LNCaP clone FGC (cell line): ENCODE data around the gene CMTM5.
A peak's percentile ranks its signal among the peaks of the same experiment; 100 is the strongest.

Experiments used
- DNase-seq: peaks from one replicate; pipeline ENCODE4 v3.0.0-alpha.2; 2011; ENCODE audit warnings: low read depth
- H3K4me3 ChIP-seq: 2 replicates; pipeline ENCODE4 v1.5.1; 2011; ENCODE audit warnings: mild to moderate bottlenecking, low read depth, low read length, control low read depth
- CTCF ChIP-seq: IDR thresholded peaks from 2 replicates; pipeline ENCODE4 v1.5.1; 2012; ENCODE audit warnings: mild to moderate bottlenecking; ENCODE audit not compliant: control insufficient read depth, insufficient read depth; ENCODE audit errors: extremely low read depth

CMTM5 gene

DNA sequence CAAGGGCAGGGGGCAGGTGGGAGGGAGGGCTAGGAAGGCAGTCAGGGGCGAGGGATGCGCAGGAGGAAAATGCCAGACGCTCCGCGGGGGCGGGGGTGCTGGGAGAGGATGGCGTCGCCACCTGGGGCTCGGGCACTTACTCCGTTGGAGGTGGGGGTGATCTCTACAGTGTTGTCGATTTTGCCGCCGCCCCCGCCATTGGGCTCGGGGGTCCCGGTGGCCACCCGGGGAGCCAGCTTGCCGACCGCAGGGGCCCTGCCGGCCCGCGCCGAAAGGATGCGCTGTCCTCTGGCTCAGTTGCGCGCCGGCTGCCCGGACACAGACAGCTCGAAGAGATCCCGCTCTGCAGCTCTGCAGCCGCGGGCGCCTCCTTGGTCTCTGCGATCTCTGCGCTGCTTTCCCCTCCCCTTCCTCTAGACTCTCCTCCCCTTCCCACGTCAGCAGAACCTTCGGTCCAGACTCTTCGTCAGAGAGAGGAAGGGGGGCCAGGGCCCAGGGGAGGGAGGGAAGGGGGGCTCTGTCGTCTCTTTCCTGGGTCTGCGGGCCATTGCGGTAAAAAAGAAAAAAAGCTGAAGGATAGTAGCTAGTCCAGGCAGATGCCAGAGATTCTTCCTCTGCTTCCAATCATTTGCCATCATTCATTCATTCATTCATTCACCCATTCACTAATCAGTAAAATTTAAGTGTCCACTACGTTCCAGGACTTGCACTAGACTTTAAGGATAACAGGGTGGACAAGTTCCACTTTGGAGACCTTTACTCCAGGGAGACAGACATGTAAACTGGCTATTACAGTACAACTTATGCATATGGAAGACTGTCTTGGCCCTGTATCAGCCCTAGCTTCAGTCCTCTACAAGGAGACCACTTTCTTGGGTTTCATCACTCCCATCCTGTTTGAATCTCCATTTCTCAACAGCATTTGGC is 24.1 kb upstream of the CMTM5 start, which contains the start of gene SLC22A17:
TSS of gene SLC22A17 (minus strand) at position 382 of the 927 bp plus-strand sequence.
- peak; percentile 55 for DNase-seq
- peak within 1 kb of the TSS; percentile 71 for H3K4me3 ChIP-seq
- TF ChIP-seq CTCF: no peak; the same call in 1 of the 2 replicates

DNA sequence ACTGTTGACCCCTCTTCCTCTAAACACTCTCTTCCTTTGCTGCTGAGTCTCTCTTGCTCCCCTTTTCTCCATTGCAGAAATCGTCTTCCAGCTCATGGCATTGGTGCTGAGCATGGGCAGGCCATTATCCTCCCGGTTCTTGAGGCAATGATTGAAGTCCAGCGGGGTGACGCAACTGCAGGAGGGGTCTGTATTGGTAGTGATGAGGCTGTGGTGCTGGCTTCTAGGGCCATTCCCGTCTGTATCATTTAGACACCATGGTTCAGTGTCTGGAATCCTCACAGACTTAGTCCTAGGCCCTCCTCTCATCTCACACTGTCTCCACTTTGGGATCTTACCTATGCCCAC is 23.4 kb upstream of the CMTM5 start:
- no peak for DNase-seq
- peak overlapping the region; percentile 71 for H3K4me3 ChIP-seq
- TF ChIP-seq CTCF: no peak

DNA sequence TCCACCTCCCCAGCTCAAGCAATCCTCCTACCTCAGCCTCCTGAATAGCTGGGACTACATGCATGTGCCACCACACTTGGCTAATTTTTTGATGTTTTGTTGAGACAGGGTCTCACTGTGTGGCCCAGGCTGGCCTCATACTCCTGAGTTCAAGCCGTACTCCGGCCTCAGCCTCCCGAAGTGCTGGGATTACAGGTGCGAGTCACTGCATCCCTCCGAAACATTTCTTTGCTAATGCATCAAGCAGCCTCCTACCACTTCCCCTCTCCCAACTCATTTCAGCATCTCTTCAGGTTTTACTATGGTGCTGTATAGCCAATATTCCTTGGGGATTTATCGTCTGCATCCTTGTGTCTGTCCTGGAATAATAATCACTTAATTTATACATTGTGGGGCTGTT is 21.9 kb upstream of the CMTM5 start:
- TF ChIP-seq CTCF: no peak
- H3K4me3 ChIP-seq: no peak overlapping the region
- no peak for DNase-seq

DNA sequence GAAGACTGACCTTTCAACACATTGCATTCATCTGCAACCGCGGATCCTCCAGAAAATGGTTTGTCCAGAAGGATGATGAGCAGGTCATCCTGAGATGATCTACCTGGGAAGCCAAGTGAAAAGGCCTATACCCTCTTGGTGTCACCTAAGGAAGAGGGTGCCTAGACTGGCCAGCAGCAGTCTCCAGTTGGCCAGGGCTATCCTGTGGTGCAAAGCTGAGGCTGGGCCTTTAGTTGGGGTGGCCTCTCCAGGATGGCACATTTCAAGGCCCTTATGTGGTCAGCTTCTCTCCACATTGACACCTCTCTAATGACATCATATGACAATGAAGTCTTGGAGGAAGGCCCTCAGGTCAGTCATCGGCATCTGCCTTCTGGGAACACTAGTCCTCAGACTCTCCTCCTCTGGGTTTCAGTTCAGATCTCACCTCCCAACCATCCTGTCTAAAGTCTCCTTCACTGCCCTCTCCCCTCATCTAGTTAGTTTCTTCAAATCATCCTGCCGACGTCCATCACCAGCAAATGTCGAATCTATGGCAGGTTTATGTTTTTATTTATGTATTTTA is 20.9 kb upstream of the CMTM5 start:
- DNase-seq: no peak
- H3K4me3 ChIP-seq: no peak overlapping the region
- TF ChIP-seq CTCF: no peak

GRCh38 chr14:23356662-23357061 is 20.2 kb upstream of the CMTM5 start:
- DNase-seq: no peak

DNA sequence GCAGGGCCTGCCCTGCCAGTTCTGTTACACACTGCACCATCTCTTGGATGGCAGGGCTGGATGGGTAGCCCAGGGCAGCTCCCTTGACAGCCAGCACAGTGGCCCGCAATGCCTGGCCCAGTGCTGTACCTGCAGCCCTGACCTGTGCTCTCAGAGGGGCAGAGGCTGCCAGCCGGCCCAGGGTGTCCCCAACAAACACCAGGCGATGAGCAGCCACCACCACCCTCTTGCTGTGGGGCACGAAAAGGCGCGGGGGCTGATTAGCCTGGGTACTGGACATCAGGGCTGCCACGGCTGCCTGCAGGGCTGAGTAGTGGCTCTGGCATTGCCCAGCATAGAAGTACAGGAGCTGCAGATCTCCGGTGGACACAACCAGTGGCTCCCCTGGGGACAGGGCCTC is 19.6 kb upstream of the CMTM5 start:
- DNase-seq: no peak
- no peak overlapping the region for H3K4me3 ChIP-seq
- no peak for TF ChIP-seq CTCF

More at GRCh38 chr14:23356662-23357061, 20.2 kb upstream of the CMTM5 start:
- H3K4me3 ChIP-seq: no peak overlapping the region
- TF ChIP-seq CTCF: no peak
